IMR-90 (cell line): ENCODE data around the gene WFDC10B. TPM values are rescaled to one million over a fixed set of nuclear protein-coding genes. Genes with fewer than 3 reads are reported as not detected.

Experiments used
- ATAC-seq: fragments of 200-7000 bp; cut with Tn5 transposase; 2 replicates; pipeline ENCODE4 v1.9.1; 2020; ENCODE audit warnings: low read depth, mild to moderate bottlenecking, moderate library complexity
- BruUV-seq: library from RNA; stranded (reverse); fragments of 400-500 nt; replicated peaks from 2 replicates; lab custom pipeline; 2021; lab: Mats Ljungman, UMichigan
- CTCF ChIA-PET: fragments of 300-600 bp; formaldehyde crosslinking; extraction: SDS; loops from one replicate; lab custom pipeline; 2021; ENCODE audit warnings: antibody characterized with exemption; lab: Yijun Ruan, JAX
- POLR2A ChIA-PET: fragments of 300-600 bp; sonication (Branson Sonifier 250); formaldehyde crosslinking; loops from one replicate; lab custom pipeline; 2022; ENCODE audit warnings: antibody characterized with exemption; ENCODE audit not compliant: unreplicated experiment; lab: Charles Lee
- DNase-seq: peaks from one replicate; pipeline ENCODE4 v3.0.0; 2013
- H2AFZ ChIP-seq: replicated peaks from 2 replicates; pipeline ENCODE3; 2013; ENCODE audit warnings: low read length, mild to moderate bottlenecking; ENCODE audit not compliant: poor library complexity
- H2AK5ac ChIP-seq: 2 replicates; pipeline ENCODE4 v1.6.1; 2013; ENCODE audit warnings: low read depth, low read length, inconsistent platforms
- H2AK9ac ChIP-seq: replicated peaks from 2 replicates; pipeline ENCODE3; 2013; ENCODE audit warnings: mild to moderate bottlenecking, low read depth, low read length, moderate library complexity; ENCODE audit not compliant: poor library complexity
- H2BK120ac ChIP-seq: 2 replicates; pipeline ENCODE4 v1.6.1; 2013; ENCODE audit warnings: low read depth, low read length, inconsistent platforms
- H2BK15ac ChIP-seq: 3 replicates; pipeline ENCODE4 v1.6.1; 2013; ENCODE audit warnings: low read depth, low read length, inconsistent platforms
- H2BK20ac ChIP-seq: 2 replicates; pipeline ENCODE4 v1.6.1; 2013; ENCODE audit warnings: low read depth, mild to moderate bottlenecking, inconsistent platforms, low read length, moderate library complexity
- H2BK5ac ChIP-seq: 2 replicates; pipeline ENCODE4 v1.6.1; 2013; ENCODE audit warnings: mild to moderate bottlenecking, low read depth, low read length, inconsistent platforms; ENCODE audit not compliant: poor library complexity, severe bottlenecking
- H3K14ac ChIP-seq: replicated peaks from 2 replicates; pipeline ENCODE4 v1.6.1; 2013; ENCODE audit warnings: low read depth, low read length, inconsistent platforms
- H3K18ac ChIP-seq: 2 replicates; pipeline ENCODE4 v1.6.1; 2013; ENCODE audit warnings: low read depth, low read length, control low read depth
- H3K23ac ChIP-seq: 2 replicates; pipeline ENCODE4 v1.6.1; 2013; ENCODE audit warnings: low read depth, low read length, inconsistent platforms
- H3K27ac ChIP-seq: 2 replicates; pipeline ENCODE4 v1.5.1; 2013; ENCODE audit warnings: mild to moderate bottlenecking, control low read depth, low read length; ENCODE audit not compliant: insufficient read depth
- H3K27me3 ChIP-seq: 2 replicates; pipeline ENCODE4 v1.6.1; 2013; ENCODE audit warnings: low read length; ENCODE audit not compliant: control insufficient read depth, insufficient read depth
- H3K36me3 ChIP-seq: 2 replicates; pipeline ENCODE4 v1.6.1; 2013; ENCODE audit warnings: low read length, mixed read lengths; ENCODE audit not compliant: control insufficient read depth, insufficient read depth
- H3K4ac ChIP-seq: 2 replicates; pipeline ENCODE4 v1.6.1; 2013; ENCODE audit warnings: low read depth, low read length, inconsistent platforms
- H3K4me1 ChIP-seq: 2 replicates; pipeline ENCODE4 v1.6.1; 2013; ENCODE audit warnings: low read length, mixed read lengths; ENCODE audit not compliant: control insufficient read depth, insufficient read depth
- H3K4me2 ChIP-seq: 2 replicates; pipeline ENCODE4 v1.6.1; 2013; ENCODE audit warnings: low read depth, mild to moderate bottlenecking, control low read depth, low read length, moderate library complexity
- H3K4me3 ChIP-seq: 2 replicates; pipeline ENCODE4 v1.5.1; 2013; ENCODE audit warnings: low read depth, mild to moderate bottlenecking, control low read depth, low read length, moderate library complexity; ENCODE audit not compliant: insufficient read depth
- H3K56ac ChIP-seq: 2 replicates; pipeline ENCODE4 v1.6.1; 2013; ENCODE audit warnings: low read length, inconsistent platforms; ENCODE audit not compliant: insufficient read depth; ENCODE audit errors: extremely low read depth
- H3K79me1 ChIP-seq, 2 experiments: 2 replicates each; pipeline ENCODE4 v1.6.1; 2013; ENCODE audit warnings: low read length in 2 of 2, inconsistent platforms in 1 of 2, low read depth in 1 of 2
- H3K9ac ChIP-seq: 2 replicates; pipeline ENCODE4 v1.6.1; 2013; ENCODE audit warnings: low read depth, low read length, control low read depth
- H3K9me1 ChIP-seq: 2 replicates; pipeline ENCODE4 v1.6.1; 2013; ENCODE audit warnings: low read length, inconsistent platforms; ENCODE audit not compliant: insufficient read depth
- H3K9me3 ChIP-seq: 2 replicates; pipeline ENCODE4 v1.6.1; 2013; ENCODE audit warnings: low read length; ENCODE audit not compliant: control insufficient read depth, insufficient read depth
- H4K20me1 ChIP-seq: 2 replicates; pipeline ENCODE4 v1.6.1; 2013; ENCODE audit warnings: low read length, inconsistent platforms; ENCODE audit not compliant: insufficient read depth
- H4K5ac ChIP-seq: 2 replicates; pipeline ENCODE4 v1.6.1; 2013; ENCODE audit warnings: mild to moderate bottlenecking, low read depth, low read length, control low read depth
- H4K8ac ChIP-seq, 2 experiments: 2 replicates each; pipeline ENCODE4 v1.6.1; 2013; ENCODE audit warnings: low read depth in 2 of 2, low read length in 2 of 2, control low read depth in 1 of 2, inconsistent platforms in 1 of 2
- H4K91ac ChIP-seq: 2 replicates; pipeline ENCODE4 v1.6.1; 2013; ENCODE audit warnings: low read depth, low read length, inconsistent platforms; ENCODE audit not compliant: insufficient read depth
- CEBPB ChIP-seq: IDR thresholded peaks from 2 replicates; pipeline ENCODE4 v1.6.1; 2012; ENCODE audit warnings: low read depth, low read length, improper control_type of control experiment
- ELK1 ChIP-seq: fragments of 150-350 bp; IDR thresholded peaks from 2 replicates; pipeline ENCODE4 v1.6.1; 2016; ENCODE audit warnings: low read depth, mild to moderate bottlenecking, low read length, moderate library complexity, borderline replicate concordance
- FOS ChIP-seq: fragments of 150-350 bp; IDR thresholded peaks from 2 replicates; pipeline ENCODE4 v1.6.1; 2016; ENCODE audit warnings: low read depth, low read length
- RCOR1 ChIP-seq: IDR thresholded peaks from 2 replicates; pipeline ENCODE4 v1.6.1; 2012; ENCODE audit warnings: mild to moderate bottlenecking, low read length, improper control_type of control experiment; ENCODE audit not compliant: insufficient replicate concordance
- RFX5 ChIP-seq: IDR thresholded peaks from 2 replicates; pipeline ENCODE4 v1.8.0; 2012; ENCODE audit warnings: low read depth, mild to moderate bottlenecking, low read length, moderate library complexity
- USF2 ChIP-seq: fragments of 150-350 bp; IDR thresholded peaks from 2 replicates; pipeline ENCODE4 v1.6.1; 2017; ENCODE audit warnings: mild to moderate bottlenecking, antibody characterized with exemption, low read length, low read depth
- WGBS, 2 experiments: methylation state at CpG; one replicate each; pipeline versions ENCODE4 v1.1.5 to v1.1.7; 2013; ENCODE audit warnings: missing lambda C conversion rate in 2 of 2; ENCODE audit not compliant: insufficient read length in 1 of 2; ENCODE audit errors: extremely low coverage in 2 of 2; 5-methylcytosine and 5-hydroxymethylcytosine counted together
- dilution Hi-C: fragments of 300-500 bp; cut with HindIII; formaldehyde crosslinking; loops from one replicate; pipeline ENCODE4 v1.14.3; 2018; ENCODE audit warnings: low sequenced_read_pairs; ENCODE audit not compliant: unreplicated experiment
- in situ Hi-C: fragments of 300-500 bp; cut with MboI; formaldehyde crosslinking; loops from 3 replicates; pipeline ENCODE4 v1.14.3; 2019; ENCODE audit warnings: low sequenced_read_pairs, inconsistent platforms, mixed read lengths
- intact Hi-C: fragments of 100-400 bp; cut with micrococcal nuclease; formaldehyde crosslinking; loops from 2 replicates; pipeline ENCODE4 v1.10.0; 2022
- polyA plus RNA-seq, 3 experiments: library from polyadenylated mRNA; depleted of rRNA; stranded (reverse); fragments of >200 nt; gene quantifications; 2 replicates each; pipeline ENCODE4 v1.2.3, GENCODE V29; 2012; ENCODE audit warnings: low replicate concordance in 1 of 3
- total RNA-seq: library from RNA; depleted of rRNA; stranded (reverse); fragments of >200 nt; gene quantifications from 2 replicates; pipeline ENCODE4 v1.2.3, GENCODE V29; 2012

Gene WFDC10B
- total and polyA plus RNA-seq, 2 of the 4 experiments (the other 2 are of a cell fraction) = not detected

GRCh38 chr20:45735552-45735951 is 30.7 kb upstream of the WFDC10B start:
- DNase-seq (no peak), ATAC-seq (no peak)
- H3K14ac ChIP-seq = no peak overlapping the region
- H4K91ac ChIP-seq = no peak overlapping the region
- POLR2A ChIA-PET = no interaction called here
- H2BK120ac ChIP-seq = no peak overlapping the region
- no peak overlapping the region for H2AK5ac ChIP-seq
- TF ChIP-seq RCOR1 (no peak), RFX5 (no peak), FOS (no peak), CEBPB (no peak), USF2 (no peak), ELK1 (no peak)
- H3K9me3 ChIP-seq = 0 out of 2 replicates have a peak, but pooled peaks cover 2% of the 10 kb centered on the region
- no peak overlapping the region for H3K27ac ChIP-seq
- H4K8ac ChIP-seq = no peak overlapping the region
- no peak overlapping the region for H2AFZ ChIP-seq
- no peaks in the 10 kb centered on the region for H3K27me3 ChIP-seq
- H3K79me1 ChIP-seq = no peaks in the 10 kb centered on the region
- no TSS peak for BruUV-seq
- no peak overlapping the region for H2AK9ac ChIP-seq
- H2BK15ac ChIP-seq = no peak overlapping the region
- no peaks in the 10 kb centered on the region for H3K4me1 ChIP-seq
- no peak overlapping the region for H3K18ac ChIP-seq
- H3K4me3 ChIP-seq = no peak overlapping the region
- H3K4me2 ChIP-seq = no peak overlapping the region
- H3K56ac ChIP-seq = no peak overlapping the region
- no peaks in the 10 kb centered on the region for H4K20me1 ChIP-seq
- WGBS, 2 experiments = no CpG with 5 or more reads among the region's 8 CpGs
- no peaks in the 10 kb centered on the region for H3K36me3 ChIP-seq
- dilution Hi-C loops = no loop called here
- H3K9ac ChIP-seq = no peak overlapping the region
- H4K5ac ChIP-seq = no peak overlapping the region
- no peak overlapping the region for H2BK20ac ChIP-seq
- in situ Hi-C loops = no loop called here
- no peak overlapping the region for H3K23ac ChIP-seq
- no peak overlapping the region for H2BK5ac ChIP-seq
- intact Hi-C loops = no loop called here
- CTCF ChIA-PET = no interaction called here
- H3K9me1 ChIP-seq = no peaks in the 10 kb centered on the region
- H3K4ac ChIP-seq = no peak overlapping the region
